H9 (cell line): Measurements from ENCODE around the gene IL17RA. TPM values are rescaled to one million over a fixed set of nuclear protein-coding genes. Genes with fewer than 3 reads are reported as not detected.
"Not testable (repeated sequence)": the region's sequence is repeated elsewhere in the genome, so short reads cannot be mapped to it uniquely, and the experiment has no call there.

Source experiments
- DNase-seq: peaks from one replicate; pipeline ENCODE4 v3.0.0-alpha.2; 2017
- H2AFZ ChIP-seq: one replicate; pipeline ENCODE4 v1.6.1; 2013; ENCODE audit warnings: mild to moderate bottlenecking, low read length, control low read depth, moderate library complexity
- H2AK5ac ChIP-seq: 2 replicates; pipeline ENCODE4 v1.6.1; 2013; ENCODE audit warnings: low read length, control low read depth, mixed read lengths; ENCODE audit not compliant: insufficient read length
- H2BK120ac ChIP-seq: one replicate; pipeline ENCODE4 v1.6.1; 2013; ENCODE audit warnings: low read depth, mild to moderate bottlenecking, low read length, control low read depth, inconsistent platforms; ENCODE audit not compliant: poor library complexity, severe bottlenecking
- H2BK12ac ChIP-seq: 2 replicates; pipeline ENCODE4 v1.6.1; 2013; ENCODE audit warnings: low read length, control low read depth, mixed read lengths, low read depth; ENCODE audit not compliant: insufficient read length
- H2BK15ac ChIP-seq: 2 replicates; pipeline ENCODE4 v1.6.1; 2013; ENCODE audit warnings: low read depth, low read length, control low read depth
- H2BK20ac ChIP-seq: one replicate; pipeline ENCODE4 v1.6.1; 2013; ENCODE audit warnings: low read depth, mild to moderate bottlenecking, low read length, control low read depth, inconsistent platforms; ENCODE audit not compliant: poor library complexity, severe bottlenecking
- H2BK5ac ChIP-seq: 2 replicates; pipeline ENCODE4 v1.6.1; 2013; ENCODE audit warnings: low read length, control low read depth, mixed read lengths; ENCODE audit not compliant: insufficient read length
- H3K14ac ChIP-seq: 2 replicates; pipeline ENCODE4 v1.6.1; 2013; ENCODE audit warnings: low read length, control low read depth; ENCODE audit not compliant: insufficient read depth
- H3K18ac ChIP-seq: 2 replicates; pipeline ENCODE4 v1.6.1; 2013; ENCODE audit warnings: low read depth, mild to moderate bottlenecking, mixed read lengths, low read length, control low read depth; ENCODE audit not compliant: insufficient read length
- H3K23ac ChIP-seq: 2 replicates; pipeline ENCODE4 v1.6.1; 2013; ENCODE audit warnings: low read length, control low read depth, mixed read lengths, low read depth; ENCODE audit not compliant: insufficient read length
- H3K23me2 ChIP-seq: 2 replicates; pipeline ENCODE4 v1.6.1; 2013; ENCODE audit warnings: low read depth, mild to moderate bottlenecking, mixed read lengths, low read length, control low read depth; ENCODE audit not compliant: insufficient read length, poor library complexity, severe bottlenecking
- H3K27ac ChIP-seq: 2 replicates; pipeline ENCODE4 v1.5.1; 2013; ENCODE audit warnings: low read length, control low read depth, mixed read lengths, low read depth; ENCODE audit not compliant: insufficient read length
- H3K27me3 ChIP-seq: 2 replicates; pipeline ENCODE4 v1.6.1; 2013; ENCODE audit warnings: low read length, control low read depth, inconsistent platforms; ENCODE audit not compliant: insufficient read depth
- H3K4ac ChIP-seq: 2 replicates; pipeline ENCODE4 v1.6.1; 2013; ENCODE audit warnings: low read depth, mild to moderate bottlenecking, control low read depth, inconsistent platforms, low read length, moderate library complexity
- H3K4me1 ChIP-seq: 2 replicates; pipeline ENCODE4 v1.6.1; 2013; ENCODE audit warnings: low read length, control low read depth, inconsistent platforms; ENCODE audit not compliant: insufficient read depth
- H3K4me2 ChIP-seq: 2 replicates; pipeline ENCODE4 v1.6.1; 2013; ENCODE audit warnings: low read length, control low read depth, mixed read lengths; ENCODE audit not compliant: insufficient read length, insufficient read depth
- H3K56ac ChIP-seq: 2 replicates; pipeline ENCODE4 v1.6.1; 2013; ENCODE audit warnings: low read depth, mild to moderate bottlenecking, mixed read lengths, low read length, control low read depth; ENCODE audit not compliant: insufficient read length
- H3K79me1 ChIP-seq: 2 replicates; pipeline ENCODE4 v1.6.1; 2013; ENCODE audit warnings: low read depth, mild to moderate bottlenecking, moderate library complexity, low read length, control low read depth, inconsistent platforms; ENCODE audit not compliant: insufficient read depth, poor library complexity, severe bottlenecking
- H3K79me2 ChIP-seq: 2 replicates; pipeline ENCODE4 v1.6.1; 2013; ENCODE audit warnings: low read length, control low read depth, inconsistent platforms; ENCODE audit not compliant: insufficient read depth
- H3K9ac ChIP-seq: 2 replicates; pipeline ENCODE4 v1.6.1; 2013; ENCODE audit warnings: low read length, control low read depth, mixed read lengths; ENCODE audit not compliant: insufficient read length; ENCODE audit errors: extremely low read depth
- H3K9me3 ChIP-seq: one replicate; pipeline ENCODE4 v1.6.1; 2013; ENCODE audit warnings: low read depth, low read length, inconsistent platforms; ENCODE audit not compliant: control insufficient read depth
- H3T11ph ChIP-seq: one replicate; pipeline ENCODE4 v1.6.1; 2013; ENCODE audit warnings: mild to moderate bottlenecking, low read length, control low read depth, inconsistent platforms
- H4K20me1 ChIP-seq: one replicate; pipeline ENCODE4 v1.6.1; 2013; ENCODE audit not compliant: control insufficient read depth, insufficient read length, insufficient read depth
- H4K5ac ChIP-seq: 2 replicates; pipeline ENCODE4 v1.6.1; 2013; ENCODE audit warnings: low read depth, mild to moderate bottlenecking, mixed read lengths, low read length, control low read depth; ENCODE audit not compliant: insufficient read length
- H4K8ac ChIP-seq: replicated peaks from 2 replicates; pipeline ENCODE4 v1.6.1; 2013; ENCODE audit warnings: low read length, control low read depth, mixed read lengths, low read depth; ENCODE audit not compliant: insufficient read length
- H4K91ac ChIP-seq: 2 replicates; pipeline ENCODE4 v1.6.1; 2013; ENCODE audit warnings: low read depth, mild to moderate bottlenecking, moderate library complexity, mixed read lengths, low read length, control low read depth; ENCODE audit not compliant: insufficient read length
- H3K27ac Mint-ChIP-seq, 3 experiments: 2 replicates in 2 of 3; 3 replicates in 1 of 3; pipeline ENCODE4 v1.8.0; 2020 to 2021; ENCODE audit warnings: mixed read lengths in 3 of 3, mild to moderate bottlenecking in 1 of 3, moderate library complexity in 1 of 3
- H3K27me3 Mint-ChIP-seq: 2 replicates; pipeline ENCODE4 v1.8.0; 2021; ENCODE audit warnings: low read depth, mild to moderate bottlenecking, moderate library complexity, mixed read lengths
- H3K36me3 Mint-ChIP-seq, 3 experiments: 2 replicates in 2 of 3; 3 replicates in 1 of 3; pipeline ENCODE4 v1.8.0; 2020 to 2021; ENCODE audit warnings: low read depth in 3 of 3, mixed read lengths in 3 of 3; ENCODE audit not compliant: insufficient read depth in 1 of 3
- H3K4me1 Mint-ChIP-seq, 2 experiments: 2 replicates each; pipeline ENCODE4 v1.8.0; 2020; ENCODE audit warnings: mixed read lengths in 2 of 2
- H3K4me3 Mint-ChIP-seq, 2 experiments: 2 replicates in 1 of 2; 3 replicates in 1 of 2; pipeline ENCODE4 v1.8.0; 2020 to 2021; ENCODE audit warnings: mild to moderate bottlenecking in 2 of 2, mixed read lengths in 2 of 2, moderate library complexity in 1 of 2
- H3K9me3 Mint-ChIP-seq, 2 experiments: 2 replicates in 1 of 2; 3 replicates in 1 of 2; pipeline ENCODE4 v1.8.0; 2020; ENCODE audit warnings: mild to moderate bottlenecking in 2 of 2, mixed read lengths in 2 of 2, moderate library complexity in 1 of 2
- CTCF ChIP-seq: fragments of 200-600 bp; sonication (generic); conservative IDR thresholded peaks from 3 replicates; pipeline ENCODE4 v1.8.0; 2021; ENCODE audit warnings: antibody characterized with exemption, mild to moderate bottlenecking
- WGBS: extraction: QIAGEN DNeasy Blood & Tissue Kit; methylation state at CpG from one replicate; pipeline ENCODE4 v1.1.7; 2013; ENCODE audit warnings: missing lambda C conversion rate, low lambda C conversion rate, mixed read lengths; ENCODE audit not compliant: insufficient read length; ENCODE audit errors: extremely low coverage; 5-methylcytosine and 5-hydroxymethylcytosine counted together
- total RNA-seq: library from RNA; stranded (reverse); gene quantifications from 2 replicates; pipeline ENCODE4 v1.2.1, GENCODE V29; 2021

The IL17RA gene
- total RNA-seq, 1 experiment from 2014 or later = 12.4 TPM

- Histone ChIP-seq H3K4ac (no peak overlapping the region), H4K91ac (no peak overlapping the region), H2AFZ (no peak overlapping the region), H3T11ph (no peak overlapping the region), H3K79me2 (peaks cover 4% of the 10 kb centered on the region; the same call in 1 of the 2 replicates), H4K5ac (no peak overlapping the region), H4K8ac (no peak overlapping the region), H3K4me2 (no peak overlapping the region), H3K18ac (no peak overlapping the region), H2BK20ac (no peak overlapping the region), H3K9ac (no peak overlapping the region), H3K27me3 (no peaks in the 10 kb centered on the region), H2AK5ac (no peak overlapping the region), H3K4me1 (no peaks in the 10 kb centered on the region), H2BK5ac (no peak overlapping the region), H2BK12ac (no peak overlapping the region), H2BK120ac (no peak overlapping the region), H3K56ac (no peak overlapping the region), H4K20me1 (no peaks in the 10 kb centered on the region), H3K79me1 (no peaks in the 10 kb centered on the region), H2BK15ac (no peak overlapping the region), H3K23ac (no peak overlapping the region), H3K14ac (no peak overlapping the region), H3K9me3 (no peaks in the 10 kb centered on the region), H3K23me2 (no peaks in the 10 kb centered on the region), H3K27ac (no peak overlapping the region)
- no CpG with 5 or more reads among the region's 8 CpGs for WGBS
- no peak for DNase-seq
- Mint-ChIP-seq H3K4me1 (no peaks in the 10 kb centered on the region), H3K36me3 (peaks cover 26 to 61% (median 40%) of the 10 kb centered on the region in 3 experiments), H3K27ac (0 out of 7 replicates have a peak overlapping the region, but pooled peaks of 1 of the 3 experiments have one; percentile 28), H3K27me3 (no peaks in the 10 kb centered on the region), H3K4me3 (no peak overlapping the region), H3K9me3 (no peaks in the 10 kb centered on the region)
- TF ChIP-seq CTCF = no peak
Observed at GRCh38 chr22:17145021-17145680, 60.4 kb downstream of the IL17RA start.

GRCh38 chr22:17147458-17147857 lies 62.7 kb downstream of the IL17RA start:
- H3K18ac ChIP-seq, H3K9me3 ChIP-seq, H2BK20ac ChIP-seq, H2AK5ac ChIP-seq, H3K9me3 Mint-ChIP-seq, H2BK120ac ChIP-seq, H3K4me1 ChIP-seq, H3K23ac ChIP-seq, H4K5ac ChIP-seq, H3K27me3 Mint-ChIP-seq, H3K4ac ChIP-seq, H2BK5ac ChIP-seq, H2AFZ ChIP-seq, H4K8ac ChIP-seq, H3K23me2 ChIP-seq, H3K9ac ChIP-seq, H3T11ph ChIP-seq, H2BK12ac ChIP-seq, H4K91ac ChIP-seq, H3K79me2 ChIP-seq, DNase-seq, H3K14ac ChIP-seq, H4K20me1 ChIP-seq, H3K56ac ChIP-seq, H3K79me1 ChIP-seq, H3K4me2 ChIP-seq, H3K4me1 Mint-ChIP-seq, H3K27me3 ChIP-seq, H3K27ac ChIP-seq, H3K4me3 Mint-ChIP-seq, H2BK15ac ChIP-seq: not testable (repeated sequence)
- WGBS = no CpG with 5 or more reads among the region's 30 CpGs
- Mint-ChIP-seq H3K36me3 (peaks cover 15 to 41% (median 27%) of the 10 kb centered on the region in 3 experiments), H3K27ac (peak overlapping the region in 1 of 3 experiments; percentile 68; a peak in 2 of 7 replicates)
